Naive thymus-derived CD4-positive, alpha-beta T cell (primary cell): ENCODE measurements around the gene GLT1D1. TPM values are rescaled to one million over a fixed set of nuclear protein-coding genes. Genes with fewer than 3 reads are reported as not detected.
"Not testable (repeated sequence)": the region's sequence is repeated elsewhere in the genome, so short reads cannot be mapped to it uniquely, and the experiment has no call there.

Experiments
- ATAC-seq: fragments of 150-1000 bp; cut with Tn5 transposase; 2 replicates; pipeline ENCODE4 v1.10.0; 2021; ENCODE audit warnings: mild to moderate bottlenecking, moderate library complexity
- CTCF ChIA-PET: fragments of 350-600 bp; sonication (Branson Sonifier 250); formaldehyde crosslinking; loops from one replicate; lab custom pipeline; 2021; ENCODE audit warnings: antibody characterized with exemption; lab: Charles Lee
- POLR2A ChIA-PET: fragments of 350-600 bp; sonication (Branson Sonifier 250); formaldehyde crosslinking; loops from one replicate; lab custom pipeline; 2021; ENCODE audit warnings: antibody characterized with exemption, inconsistent platforms; lab: Charles Lee
- DNase-seq, 9 donors: peaks; one replicate each; pipeline versions ENCODE4 v3.0.0 to v3.0.0-alpha.2; 2020 to 2022; ENCODE audit warnings: mixed read lengths in 1 of 9
- H3K27ac ChIP-seq: one replicate; pipeline ENCODE4 v1.7.0; 2013; ENCODE audit warnings: mild to moderate bottlenecking, low read depth, low read length, moderate library complexity
- H3K27me3 ChIP-seq, 2 donors: one replicate each; pipeline ENCODE4 v1.7.0; 2013; ENCODE audit warnings: low read length in 2 of 2, mild to moderate bottlenecking in 2 of 2, moderate library complexity in 2 of 2; ENCODE audit not compliant: control insufficient read depth in 2 of 2, insufficient read depth in 2 of 2
- H3K36me3 ChIP-seq, 3 experiments: 1 replicate in 2 of 3; 2 replicates in 1 of 3; pipeline ENCODE4 v1.7.0; 2013; ENCODE audit warnings: low read length in 3 of 3, mild to moderate bottlenecking in 3 of 3, moderate library complexity in 1 of 3; ENCODE audit not compliant: insufficient read depth in 3 of 3, control insufficient read depth in 2 of 3
- H3K4me1 ChIP-seq, 2 donors: one replicate each; pipeline ENCODE4 v1.7.0; 2013; ENCODE audit warnings: low read length in 2 of 2, mild to moderate bottlenecking in 2 of 2, moderate library complexity in 1 of 2; ENCODE audit not compliant: control insufficient read depth in 2 of 2, insufficient read depth in 2 of 2
- H3K4me3 ChIP-seq: 2 replicates; pipeline ENCODE4 v1.7.0; 2013; ENCODE audit warnings: mild to moderate bottlenecking, low read length
- H3K9me3 ChIP-seq, 3 experiments: 1 replicate in 2 of 3; 2 replicates in 1 of 3; pipeline ENCODE4 v1.7.0; 2013; ENCODE audit warnings: low read length in 3 of 3; ENCODE audit not compliant: control insufficient read depth in 2 of 3
- H3K27ac Mint-ChIP-seq, 9 donors: one replicate each; pipeline ENCODE4 v1.8.0; 2020 to 2022; ENCODE audit warnings: mixed read lengths in 9 of 9, mild to moderate bottlenecking in 8 of 9, moderate library complexity in 5 of 9, inconsistent platforms in 2 of 9
- H3K27me3 Mint-ChIP-seq, 5 donors: one replicate each; pipeline ENCODE4 v1.8.0; 2021 to 2022; ENCODE audit warnings: mixed read lengths in 5 of 5, mild to moderate bottlenecking in 1 of 5
- H3K36me3 Mint-ChIP-seq, 5 donors: one replicate each; pipeline ENCODE4 v1.8.0; 2020 to 2022; ENCODE audit warnings: mixed read lengths in 5 of 5, mild to moderate bottlenecking in 3 of 5, inconsistent platforms in 1 of 5
- H3K4me1 Mint-ChIP-seq, 7 donors: one replicate each; pipeline ENCODE4 v1.8.0; 2020 to 2022; ENCODE audit warnings: mixed read lengths in 7 of 7, mild to moderate bottlenecking in 3 of 7, inconsistent platforms in 1 of 7
- H3K4me3 Mint-ChIP-seq, 10 donors: one replicate each; pipeline ENCODE4 v1.8.0; 2020 to 2022; ENCODE audit warnings: mild to moderate bottlenecking in 10 of 10, mixed read lengths in 10 of 10, moderate library complexity in 6 of 10, inconsistent platforms in 2 of 10
- H3K9me3 Mint-ChIP-seq, 11 donors: one replicate each; pipeline ENCODE4 v1.8.0; 2020 to 2022; ENCODE audit warnings: mixed read lengths in 11 of 11, mild to moderate bottlenecking in 4 of 11, inconsistent platforms in 1 of 11, moderate library complexity in 1 of 11
- intact Hi-C, 2 donors: fragments of 100-400 bp; cut with micrococcal nuclease; formaldehyde crosslinking; loops; one replicate each; pipeline ENCODE4 v1.15.1; 2023
- polyA plus RNA-seq, 2 donors: library from polyadenylated mRNA; unstranded; fragments of 300-500 nt; fragmentation: Illumina TruSeq; gene quantifications; one replicate each; pipeline ENCODE4 v1.2.3, GENCODE V29; 2021
- total RNA-seq, 6 experiments: library from RNA in 5 of 6; stranded (reverse) in 5 of 6; gene quantifications; 1 replicate in 5 of 6; 2 replicates in 1 of 6; pipeline ENCODE4 v1.2.3 and lab custom pipeline; 2021 to 2026

GLT1D1 gene
- total and polyA plus RNA-seq, 7 experiments from 2014 or later: 0.11 to 16.9 (median 1.1) TPM; not detected in 3

DNA sequence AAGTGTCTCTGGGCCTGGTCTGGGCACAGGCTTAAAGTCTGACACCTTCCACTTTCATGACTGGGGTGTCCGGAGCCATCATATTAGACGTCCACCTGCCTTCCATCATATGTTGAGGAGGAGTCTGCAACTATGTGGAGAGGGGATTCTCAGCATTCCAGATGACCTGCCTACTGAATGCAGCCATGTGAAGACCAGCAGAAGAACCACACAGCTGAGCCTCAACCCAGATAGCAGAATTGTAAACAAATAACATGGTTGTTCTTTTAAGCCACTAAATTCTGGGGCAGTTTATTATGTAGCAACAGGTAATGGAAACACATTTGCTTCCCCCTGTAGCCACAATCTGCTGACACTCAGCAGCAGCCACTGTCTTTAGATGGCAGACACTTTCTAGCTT is 25.6 kb upstream of the GLT1D1 start:
- DNase-seq: no peak

DNA sequence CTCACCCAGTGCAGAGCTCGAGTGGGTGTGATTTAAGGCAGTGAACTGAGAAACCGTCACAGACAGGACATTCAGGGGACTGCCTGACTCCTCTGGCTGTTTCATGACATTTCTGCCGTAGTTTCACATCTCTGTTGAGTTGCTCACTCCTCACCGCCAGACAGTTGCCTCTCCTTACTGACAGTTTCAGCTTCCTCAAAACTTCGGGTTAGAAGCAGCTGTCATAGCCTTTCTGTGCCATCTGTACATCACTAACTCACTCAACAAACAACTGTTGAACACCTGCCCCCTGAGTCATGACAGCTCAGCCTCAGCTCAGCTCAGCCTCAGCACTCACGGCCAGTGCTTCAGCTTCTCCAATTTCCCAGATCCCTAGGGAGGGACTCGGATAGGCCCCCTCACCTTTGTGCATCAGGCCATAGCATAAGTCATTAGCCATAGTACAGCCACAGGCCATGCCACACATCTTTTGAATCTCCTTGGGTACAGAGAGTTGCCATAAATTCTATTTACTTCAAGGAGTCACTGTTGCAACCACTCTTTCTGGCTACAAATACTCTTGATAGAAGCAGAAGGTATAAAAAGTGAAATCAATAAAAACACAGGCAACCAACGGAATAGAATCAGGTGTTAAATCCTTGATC is 23.3 kb upstream of the GLT1D1 start:
- peaks cover 0 to 17% (median 2%) of the 10 kb centered on the region in 7 donors for H3K4me1 Mint-ChIP-seq
- ChIA-PET CTCF (no interaction called here), POLR2A (no interaction called here)
- H3K4me1 ChIP-seq: peaks cover 0 to 6% of the 10 kb centered on the region in 2 donors
- no peaks in the 10 kb centered on the region for H3K9me3 ChIP-seq
- ATAC-seq (peak; percentile 86), DNase-seq (peak in 1 of 9 donors; percentile 38)
- peaks cover 0 to 9% (median 0%) of the 10 kb centered on the region in 11 donors for H3K9me3 Mint-ChIP-seq
- intact Hi-C loops: no loop called here
- H3K27me3 ChIP-seq: no peaks in the 10 kb centered on the region
- H3K27me3 Mint-ChIP-seq: peaks cover 0 to 14% (median 7%) of the 10 kb centered on the region in 5 donors
- peaks cover 0 to 6% (median 0%) of the 10 kb centered on the region in 5 donors for H3K36me3 Mint-ChIP-seq
- H3K27ac ChIP-seq: no peak overlapping the region
- no peak overlapping the region for H3K4me3 ChIP-seq
- peak overlapping the region in 1 of 9 donors; percentile 87 for H3K27ac Mint-ChIP-seq
- H3K36me3 ChIP-seq: no peaks in the 10 kb centered on the region
- peak overlapping the region in 3 of 10 donors; percentile 15 to 83 (median 46) for H3K4me3 Mint-ChIP-seq

More for the DNA sequence above, 25.6 kb upstream of the GLT1D1 start:
- H3K27ac ChIP-seq: no peak overlapping the region
- Mint-ChIP-seq H3K9me3 (peaks cover 0 to 9% (median 0%) of the 10 kb centered on the region in 11 donors), H3K4me3 (no peak overlapping the region), H3K4me1 (peaks cover 0 to 25% (median 6%) of the 10 kb centered on the region in 7 donors), H3K36me3 (peaks cover 0 to 6% (median 0%) of the 10 kb centered on the region in 5 donors), H3K27me3 (peaks cover 0 to 14% (median 7%) of the 10 kb centered on the region in 5 donors), H3K27ac (no peak overlapping the region)
- intact Hi-C loops: no loop called here
- POLR2A ChIA-PET: no interaction called here
- no peaks in the 10 kb centered on the region for H3K9me3 ChIP-seq
- ATAC-seq: no peak
- CTCF ChIA-PET: no interaction called here
- H3K27me3 ChIP-seq: no peaks in the 10 kb centered on the region
- peaks cover 12 to 13% of the 10 kb centered on the region in 2 donors for H3K4me1 ChIP-seq
- no peaks in the 10 kb centered on the region for H3K36me3 ChIP-seq
- H3K4me3 ChIP-seq: no peak overlapping the region

DNA sequence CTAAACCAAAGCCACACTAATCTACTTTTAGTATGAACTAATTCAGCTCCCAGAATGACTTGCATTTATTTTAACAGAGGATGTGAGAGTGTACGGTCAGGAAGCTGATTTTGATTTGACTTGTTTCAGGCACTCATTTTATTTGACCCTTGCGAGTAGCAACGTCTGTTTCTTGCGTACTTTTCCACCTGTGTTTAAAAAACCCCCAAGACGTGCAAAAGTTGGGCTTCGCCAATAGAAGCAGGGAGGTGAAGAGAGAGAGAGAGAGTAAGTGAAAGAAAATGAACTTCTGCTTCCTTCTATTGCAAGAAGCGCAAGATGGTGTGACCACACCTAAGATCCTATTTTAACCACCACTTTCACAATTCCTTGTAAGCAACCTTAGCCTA is 22.8 kb upstream of the GLT1D1 start:
- Mint-ChIP-seq H3K9me3 (peaks cover 0 to 9% (median 0%) of the 10 kb centered on the region in 11 donors), H3K4me3 (peak overlapping the region in 2 of 10 donors; percentile 43 to 83), H3K27me3 (peaks cover 2 to 16% (median 11%) of the 10 kb centered on the region in 5 donors), H3K36me3 (peaks cover 0 to 6% (median 0%) of the 10 kb centered on the region in 5 donors), H3K27ac (peak overlapping the region in 2 of 9 donors; percentile 82 to 87), H3K4me1 (peaks cover 0 to 16% (median 0%) of the 10 kb centered on the region in 7 donors)
- intact Hi-C loops: no loop called here
- DNase-seq (no peak), ATAC-seq (peak; percentile 53)
- H3K36me3 ChIP-seq: no peaks in the 10 kb centered on the region
- CTCF ChIA-PET: no interaction called here
- H3K9me3 ChIP-seq: no peaks in the 10 kb centered on the region
- no peak overlapping the region for H3K27ac ChIP-seq
- no peaks in the 10 kb centered on the region for H3K27me3 ChIP-seq
- POLR2A ChIA-PET: no interaction called here
- no peak overlapping the region for H3K4me3 ChIP-seq
- peaks cover 0 to 6% of the 10 kb centered on the region in 2 donors for H3K4me1 ChIP-seq

DNA sequence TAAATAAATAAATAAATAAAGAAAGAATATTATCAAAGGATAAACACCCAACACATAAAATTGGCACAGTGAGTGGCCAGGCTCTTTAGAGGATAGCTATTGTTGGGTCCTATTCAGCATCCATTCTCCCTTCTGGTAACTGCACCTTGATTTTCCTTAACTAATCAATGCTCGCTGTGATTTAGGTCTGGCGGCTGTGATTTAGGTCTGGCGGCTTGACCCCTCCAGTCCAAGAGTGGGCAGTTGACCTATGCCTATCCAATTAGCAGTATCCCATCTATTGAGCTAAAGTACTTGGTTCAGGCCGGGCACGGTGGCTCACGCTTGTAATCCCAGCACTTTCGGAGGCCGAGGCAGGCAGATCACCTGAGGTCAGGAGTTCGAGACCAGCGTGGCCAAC is 19.9 kb upstream of the GLT1D1 start:
- ChIA-PET CTCF (no interaction called here), POLR2A (no interaction called here)
- H3K27me3 Mint-ChIP-seq: peaks cover 2 to 19% (median 16%) of the 10 kb centered on the region in 5 donors
- H3K27ac Mint-ChIP-seq: no peak overlapping the region
- no peaks in the 10 kb centered on the region for H3K36me3 ChIP-seq
- DNase-seq (no peak), ATAC-seq (no peak)
- H3K27me3 ChIP-seq: no peaks in the 10 kb centered on the region
- H3K9me3 Mint-ChIP-seq: peaks cover 0 to 3% (median 0%) of the 10 kb centered on the region in 11 donors
- no peak overlapping the region for H3K4me3 ChIP-seq
- H3K4me1 Mint-ChIP-seq: peaks cover 0 to 16% (median 0%) of the 10 kb centered on the region in 7 donors
- intact Hi-C loops: no loop called here
- H3K4me3 Mint-ChIP-seq: no peak overlapping the region
- no peak overlapping the region for H3K27ac ChIP-seq
- H3K36me3 Mint-ChIP-seq: peaks cover 0 to 2% (median 0%) of the 10 kb centered on the region in 5 donors
- H3K4me1 ChIP-seq: peaks cover 0 to 6% of the 10 kb centered on the region in 2 donors
- H3K9me3 ChIP-seq: no peaks in the 10 kb centered on the region

DNA sequence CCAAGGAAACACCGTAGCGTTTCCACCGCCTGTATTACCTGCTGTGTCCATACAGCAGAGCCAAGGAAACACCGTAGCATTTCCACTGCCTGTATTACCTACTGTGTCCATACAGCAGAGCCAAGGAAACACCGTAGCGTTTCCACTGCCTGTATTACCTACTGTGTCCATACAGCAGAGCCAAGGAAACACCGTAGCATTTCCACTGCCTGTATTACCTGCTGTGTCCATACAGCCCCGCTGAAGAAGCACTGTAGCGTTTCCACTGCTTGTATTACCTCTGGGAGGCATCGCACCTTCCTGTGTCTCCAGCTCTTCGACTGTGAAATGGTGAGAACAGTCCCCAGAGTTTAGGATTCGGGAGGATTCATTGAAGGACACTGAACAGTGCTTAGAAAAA is 13.4 kb upstream of the GLT1D1 start:
- POLR2A ChIA-PET: not testable (repeated sequence)

DNA sequence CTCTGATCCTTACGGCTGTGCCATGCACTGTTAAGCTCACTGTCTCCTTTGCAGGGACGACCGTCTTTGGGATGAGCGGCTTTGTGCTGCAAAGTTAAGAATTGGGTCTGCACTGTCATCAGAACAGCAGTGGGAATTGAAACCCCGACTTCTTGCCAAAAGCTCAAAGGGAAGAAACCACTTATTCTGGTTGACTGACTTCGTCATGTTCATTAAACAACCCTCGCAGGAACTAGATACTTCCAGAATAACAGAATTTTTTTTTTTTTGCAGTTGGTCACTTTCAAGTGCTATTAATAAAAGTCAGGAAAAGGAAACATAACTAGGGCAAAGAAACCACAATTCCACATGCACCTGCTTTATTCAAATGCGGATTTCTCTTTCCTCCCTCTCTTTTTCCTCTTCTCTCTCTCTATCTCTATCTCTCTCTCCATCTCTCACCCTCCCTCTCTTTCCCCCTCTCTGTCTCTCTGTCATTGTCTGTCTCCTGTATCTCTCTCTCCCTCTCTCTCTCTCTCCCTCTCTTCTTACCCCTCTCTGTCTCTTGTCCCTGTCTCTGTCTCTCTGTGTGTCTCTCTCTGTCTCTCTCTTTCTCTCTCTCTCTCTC is 12.3 kb upstream of the GLT1D1 start:
- ATAC-seq: no peak
- H3K27ac Mint-ChIP-seq: peak overlapping the region in 1 of 9 donors; percentile 28
- peak overlapping the region in 1 of 10 donors; percentile 9 for H3K4me3 Mint-ChIP-seq
- POLR2A ChIA-PET: no interaction called here
- CTCF ChIA-PET: no interaction called here
- H3K27ac ChIP-seq: no peak overlapping the region
- H3K4me1 ChIP-seq: peaks cover 0 to 4% of the 10 kb centered on the region in 2 donors
- H3K9me3 Mint-ChIP-seq: no peaks in the 10 kb centered on the region
- H3K27me3 Mint-ChIP-seq: peaks cover 4 to 13% (median 5%) of the 10 kb centered on the region in 5 donors
- no peak for DNase-seq
- H3K9me3 ChIP-seq: no peaks in the 10 kb centered on the region
- H3K4me1 Mint-ChIP-seq: peaks cover 0 to 22% (median 4%) of the 10 kb centered on the region in 7 donors
- H3K27me3 ChIP-seq: no peaks in the 10 kb centered on the region
- peaks cover 0 to 1% (median 0%) of the 10 kb centered on the region in 5 donors for H3K36me3 Mint-ChIP-seq
- H3K36me3 ChIP-seq: no peaks in the 10 kb centered on the region
- intact Hi-C loops: no loop called here
- no peak overlapping the region for H3K4me3 ChIP-seq

More for the DNA sequence above, 13.4 kb upstream of the GLT1D1 start:
- H3K36me3 ChIP-seq, ATAC-seq, intact Hi-C loops, H3K4me1 ChIP-seq, DNase-seq, H3K27ac ChIP-seq, H3K36me3 Mint-ChIP-seq, H3K9me3 ChIP-seq, H3K4me3 Mint-ChIP-seq, H3K4me3 ChIP-seq, H3K9me3 Mint-ChIP-seq, CTCF ChIA-PET, H3K27ac Mint-ChIP-seq, H3K27me3 ChIP-seq: not testable (repeated sequence)
- Mint-ChIP-seq H3K27me3 (peaks cover 5 to 16% (median 10%) of the 10 kb centered on the region in 5 donors), H3K4me1 (peaks cover 0 to 22% (median 4%) of the 10 kb centered on the region in 7 donors)
